ENCODE results near the gene RAB3IL1.

GRCh38 chr11:61921446-61921845 is 4.1 kb upstream of the RAB3IL1 start:
- TF ChIP-seq, protein P1, sequence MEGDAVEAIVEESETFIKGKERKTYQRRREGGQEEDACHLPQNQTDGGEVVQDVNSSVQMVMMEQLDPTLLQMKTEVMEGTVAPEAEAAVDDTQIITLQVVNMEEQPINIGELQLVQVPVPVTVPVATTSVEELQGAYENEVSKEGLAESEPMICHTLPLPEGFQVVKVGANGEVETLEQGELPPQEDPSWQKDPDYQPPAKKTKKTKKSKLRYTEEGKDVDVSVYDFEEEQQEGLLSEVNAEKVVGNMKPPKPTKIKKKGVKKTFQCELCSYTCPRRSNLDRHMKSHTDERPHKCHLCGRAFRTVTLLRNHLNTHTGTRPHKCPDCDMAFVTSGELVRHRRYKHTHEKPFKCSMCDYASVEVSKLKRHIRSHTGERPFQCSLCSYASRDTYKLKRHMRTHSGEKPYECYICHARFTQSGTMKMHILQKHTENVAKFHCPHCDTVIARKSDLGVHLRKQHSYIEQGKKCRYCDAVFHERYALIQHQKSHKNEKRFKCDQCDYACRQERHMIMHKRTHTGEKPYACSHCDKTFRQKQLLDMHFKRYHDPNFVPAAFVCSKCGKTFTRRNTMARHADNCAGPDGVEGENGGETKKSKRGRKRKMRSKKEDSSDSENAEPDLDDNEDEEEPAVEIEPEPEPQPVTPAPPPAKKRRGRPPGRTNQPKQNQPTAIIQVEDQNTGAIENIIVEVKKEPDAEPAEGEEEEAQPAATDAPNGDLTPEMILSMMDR (IDR thresholded peaks at IDR 0.05) = no peak
- TF ChIP-seq POLR2A (IDR thresholded peaks at IDR 0.05) = no peak

Data from heart left ventricle (tissue), 13 donors.